SJCRH30 (cell line): Measurements from ENCODE around the gene ACLY. TPM values are rescaled to one million over a fixed set of nuclear protein-coding genes. Genes with fewer than 3 reads are reported as not detected.

Experiments
- DNase-seq, 2 experiments: peaks; one replicate each; pipeline ENCODE4 v3.0.0-alpha.2; 2015 to 2020
- H3K27ac ChIP-seq: fragments of 250-450 bp; sonication (Bioruptor Pico); 2 replicates; pipeline ENCODE4 v1.5.1; 2020; ENCODE audit warnings: mild to moderate bottlenecking, moderate library complexity
- H3K27me3 ChIP-seq: fragments of 250-450 bp; sonication (Bioruptor Pico); 2 replicates; pipeline ENCODE4 v1.5.1; 2020; ENCODE audit warnings: mild to moderate bottlenecking, moderate library complexity
- H3K36me3 ChIP-seq: fragments of 250-450 bp; sonication (Bioruptor Pico); 2 replicates; pipeline ENCODE4 v1.5.1; 2020; ENCODE audit warnings: mild to moderate bottlenecking, moderate library complexity
- H3K4me1 ChIP-seq: fragments of 250-450 bp; sonication (Bioruptor Pico); 2 replicates; pipeline ENCODE4 v1.5.1; 2020; ENCODE audit warnings: mild to moderate bottlenecking, moderate library complexity
- H3K4me3 ChIP-seq: fragments of 250-450 bp; sonication (Bioruptor Pico); 2 replicates; pipeline ENCODE4 v1.5.1; 2020; ENCODE audit warnings: mild to moderate bottlenecking, moderate library complexity
- H3K9me3 ChIP-seq: fragments of 250-450 bp; sonication (Bioruptor Pico); replicated peaks from 2 replicates; pipeline ENCODE4 v1.5.1; 2020; ENCODE audit warnings: mild to moderate bottlenecking, moderate library complexity
- total RNA-seq: library from RNA; depleted of rRNA; stranded (reverse); fragments of >200 nt; shearing (Covaris generic); gene quantifications from 2 replicates; pipeline ENCODE4 v1.2.3, GENCODE V29; 2014

Gene ACLY
- total RNA-seq, 1 experiment from 2014 or later, result 137 TPM

DNA sequence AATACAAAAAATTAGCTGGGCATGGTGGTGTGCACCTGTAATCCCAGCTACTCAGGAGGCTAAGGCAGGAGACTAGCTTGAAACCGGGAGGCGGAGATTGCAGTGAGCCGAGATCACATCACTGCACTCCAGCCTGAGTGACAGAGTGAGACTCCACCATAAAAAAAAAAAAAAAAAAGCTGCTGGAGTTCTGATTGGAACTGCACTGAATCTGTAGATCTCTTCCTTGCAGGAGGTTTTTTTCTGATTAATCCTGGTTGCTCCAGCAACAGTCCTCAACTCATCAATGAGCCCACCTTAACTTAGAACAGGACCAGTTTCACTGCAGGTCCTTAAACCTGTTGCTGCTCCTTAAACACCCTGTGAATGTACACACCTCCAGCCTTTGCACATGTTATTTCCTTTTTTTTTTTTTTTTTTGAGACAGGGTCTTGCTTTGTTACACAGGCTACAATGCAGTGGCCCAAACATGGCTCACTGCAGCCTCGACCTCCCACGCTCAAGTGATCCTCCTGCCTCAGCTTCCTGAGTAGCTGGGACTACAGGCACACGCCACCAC lies 10.0 kb upstream of the ACLY start:
- H3K4me1 ChIP-seq, result no peaks in the 10 kb centered on the region
- H3K27ac ChIP-seq, result no peak overlapping the region
- no peak overlapping the region for H3K4me3 ChIP-seq
- no peaks in the 10 kb centered on the region for H3K36me3 ChIP-seq
- no peaks in the 10 kb centered on the region for H3K27me3 ChIP-seq
- no peak for DNase-seq
- no peaks in the 10 kb centered on the region for H3K9me3 ChIP-seq

DNA sequence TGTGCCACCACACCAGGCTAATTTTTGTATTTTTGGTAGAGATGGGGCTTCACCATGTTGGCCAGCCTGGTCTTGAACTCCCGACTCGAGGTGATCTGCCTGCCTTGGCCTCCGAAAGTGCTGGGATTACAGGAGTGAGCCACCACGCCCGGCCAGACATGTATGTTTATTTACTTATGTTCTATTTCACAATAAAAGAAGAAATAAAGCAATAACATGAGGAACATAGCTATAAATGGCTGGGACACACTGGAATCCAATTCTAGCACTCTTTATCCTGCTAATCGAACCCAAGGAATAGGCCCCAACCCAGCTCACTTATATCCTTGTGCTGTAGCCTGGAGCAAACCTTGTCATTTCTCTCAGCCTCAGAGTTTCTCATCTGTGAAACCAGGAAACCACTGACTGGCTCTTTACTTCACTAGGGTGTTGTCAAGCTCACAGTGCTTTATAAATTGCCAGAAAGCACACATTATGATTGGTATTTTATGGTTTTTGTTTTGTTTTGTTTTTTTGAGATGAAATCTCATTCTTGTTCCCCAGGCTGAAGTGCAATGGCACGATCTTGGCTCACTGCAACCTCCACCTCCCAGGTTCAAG lies 7.3 kb upstream of the ACLY start:
- no peak overlapping the region for H3K27ac ChIP-seq
- H3K4me3 ChIP-seq, result no peak overlapping the region
- no peak for DNase-seq
- no peaks in the 10 kb centered on the region for H3K9me3 ChIP-seq
- H3K36me3 ChIP-seq, result no peaks in the 10 kb centered on the region
- no peaks in the 10 kb centered on the region for H3K27me3 ChIP-seq
- no peaks in the 10 kb centered on the region for H3K4me1 ChIP-seq

DNA sequence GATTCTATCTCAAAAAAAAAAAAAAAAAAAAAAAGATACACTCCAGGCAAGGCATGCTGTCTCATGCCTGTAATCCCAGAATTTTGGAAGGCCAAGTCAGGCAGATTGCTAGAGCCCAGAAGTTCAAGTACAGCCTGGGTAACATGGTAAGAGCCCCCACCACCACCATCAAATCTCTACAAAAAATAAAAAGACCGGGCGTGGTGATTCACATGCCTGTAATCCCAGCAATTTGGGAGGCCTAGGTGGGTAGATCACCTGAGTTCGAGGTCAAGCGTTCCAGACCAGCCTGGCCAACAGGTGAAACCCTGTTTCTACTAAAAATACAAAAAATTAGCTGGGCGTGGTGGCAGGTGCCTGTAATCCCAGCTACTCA lies 1.8 kb upstream of the ACLY start:
- no peak overlapping the region for H3K4me3 ChIP-seq
- no peak overlapping the region for H3K27ac ChIP-seq
- H3K27me3 ChIP-seq, result no peaks in the 10 kb centered on the region
- no peaks in the 10 kb centered on the region for H3K9me3 ChIP-seq
- DNase-seq, result no peak
- H3K4me1 ChIP-seq, result peaks cover 9% of the 10 kb centered on the region; the same call in 1 of the 2 replicates
- H3K36me3 ChIP-seq, result no peaks in the 10 kb centered on the region

DNA sequence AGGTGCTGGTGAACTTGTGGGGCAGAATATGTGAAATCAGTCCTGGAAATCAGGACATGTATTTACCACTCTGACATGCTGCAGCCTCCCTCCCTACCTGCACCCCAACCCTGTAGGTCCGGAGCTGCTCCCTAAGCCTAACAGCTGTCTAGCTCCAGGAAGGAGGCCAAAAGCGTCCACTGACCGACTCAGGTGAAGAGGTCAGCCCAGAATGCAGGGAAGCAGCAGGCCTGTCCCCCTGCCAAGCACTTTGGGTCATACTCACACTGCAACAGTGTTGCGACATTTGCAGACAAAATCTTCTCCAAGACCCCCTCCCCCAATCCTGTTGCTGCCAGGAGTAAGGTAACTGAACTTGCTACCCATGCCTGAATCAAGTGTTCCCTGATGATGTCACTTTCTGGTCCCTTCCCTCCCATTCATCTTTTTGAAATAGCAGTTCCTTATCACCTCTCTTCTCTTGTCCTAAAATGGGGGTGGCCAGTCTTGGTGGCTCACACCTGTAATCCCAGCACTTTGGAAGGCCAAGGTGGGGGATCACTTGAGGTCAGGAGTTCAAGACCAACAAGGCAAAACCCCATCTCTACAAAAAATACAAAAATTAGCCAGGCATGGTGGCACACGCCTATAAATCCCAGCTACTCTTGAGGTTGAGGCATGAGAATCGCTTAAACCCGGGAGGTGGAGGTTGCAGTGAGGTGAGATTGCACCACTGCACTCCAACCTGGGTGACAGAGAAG lies 1.3 kb upstream of the ACLY start:
- Histone ChIP-seq H3K27ac (no peak overlapping the region), H3K4me3 (peak overlapping the region; percentile 92), H3K4me1 (peaks cover 9% of the 10 kb centered on the region; the same call in 1 of the 2 replicates), H3K36me3 (no peaks in the 10 kb centered on the region), H3K27me3 (no peaks in the 10 kb centered on the region), H3K9me3 (no peaks in the 10 kb centered on the region)
- DNase-seq, result peak; percentile 17 to 38

DNA sequence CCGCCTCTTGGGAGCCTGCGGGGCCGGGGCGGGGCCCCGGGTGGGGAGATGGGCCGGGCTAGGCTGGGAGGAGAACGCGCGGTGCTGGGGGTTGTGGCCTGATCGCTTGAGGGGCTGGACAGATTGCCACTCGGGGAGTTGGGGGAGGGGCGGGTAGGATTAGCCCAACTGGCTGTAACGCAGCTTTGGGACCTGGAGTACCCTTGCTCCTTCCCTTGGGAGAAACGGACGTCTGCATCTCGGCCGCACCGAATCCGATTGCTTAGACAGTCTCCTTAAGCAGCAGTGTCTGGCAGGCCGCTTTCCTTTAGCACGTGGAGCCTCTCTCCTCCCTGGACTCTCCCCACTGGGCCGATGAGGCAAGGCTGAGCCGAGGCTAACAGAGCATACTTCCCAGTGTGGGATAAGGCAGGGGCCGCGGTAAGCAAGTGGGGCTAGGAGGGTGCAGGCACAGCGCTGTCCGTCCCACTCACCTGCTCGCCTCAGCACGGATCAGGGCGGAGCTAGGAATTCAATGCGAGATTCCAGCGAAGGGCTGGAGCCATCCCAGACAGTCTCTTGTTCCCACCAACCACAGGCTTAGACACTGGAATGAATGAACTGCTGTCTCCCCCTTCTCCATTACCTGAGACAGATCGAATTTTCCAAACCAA lies 540 bp upstream of the ACLY start:
- Histone ChIP-seq H3K27ac (peak overlapping the region; percentile 31), H3K9me3 (no peaks in the 10 kb centered on the region), H3K27me3 (no peaks in the 10 kb centered on the region), H3K4me1 (peaks cover 9% of the 10 kb centered on the region; the same call in 1 of the 2 replicates), H3K36me3 (no peaks in the 10 kb centered on the region), H3K4me3 (peak overlapping the region; percentile 92)
- no peak for DNase-seq

DNA sequence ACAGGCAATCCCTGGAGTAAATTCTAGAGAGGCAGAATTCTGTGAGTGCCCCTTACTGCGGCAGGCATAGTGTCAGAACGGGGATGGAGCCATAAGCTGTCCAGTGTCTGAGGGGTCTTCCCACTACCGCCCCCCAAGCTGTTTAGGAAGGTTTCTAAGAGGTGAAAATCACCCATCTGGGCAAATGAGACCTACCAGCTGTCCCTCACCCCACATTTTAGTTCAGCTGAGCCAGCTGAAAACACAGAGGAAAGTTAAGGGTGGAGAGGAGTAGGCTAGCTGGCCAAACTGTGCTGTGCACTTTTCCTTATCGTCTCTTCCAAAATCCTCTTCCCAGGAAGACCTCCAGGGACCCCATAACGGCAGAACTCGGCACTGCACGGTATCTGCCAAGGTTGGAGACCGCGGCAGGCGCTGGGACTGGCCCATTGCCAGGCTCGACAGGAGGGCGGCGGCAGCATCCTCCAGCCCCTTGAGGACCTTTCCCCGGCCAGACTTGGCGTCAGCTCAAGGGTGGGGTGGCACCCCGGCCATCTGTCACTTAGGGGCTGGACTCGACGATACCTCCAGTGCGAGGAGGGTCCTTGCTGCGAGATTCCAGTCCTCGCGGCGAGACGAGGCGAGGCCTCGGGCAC lies 955 bp downstream of the ACLY start:
- Histone ChIP-seq H3K4me1 (peaks cover 9% of the 10 kb centered on the region; the same call in 1 of the 2 replicates), H3K36me3 (peaks cover 10% of the 10 kb centered on the region), H3K9me3 (no peaks in the 10 kb centered on the region), H3K27me3 (no peaks in the 10 kb centered on the region), H3K4me3 (peak overlapping the region; percentile 92), H3K27ac (peak overlapping the region; percentile 69)
- DNase-seq, result peak; percentile 71

DNA sequence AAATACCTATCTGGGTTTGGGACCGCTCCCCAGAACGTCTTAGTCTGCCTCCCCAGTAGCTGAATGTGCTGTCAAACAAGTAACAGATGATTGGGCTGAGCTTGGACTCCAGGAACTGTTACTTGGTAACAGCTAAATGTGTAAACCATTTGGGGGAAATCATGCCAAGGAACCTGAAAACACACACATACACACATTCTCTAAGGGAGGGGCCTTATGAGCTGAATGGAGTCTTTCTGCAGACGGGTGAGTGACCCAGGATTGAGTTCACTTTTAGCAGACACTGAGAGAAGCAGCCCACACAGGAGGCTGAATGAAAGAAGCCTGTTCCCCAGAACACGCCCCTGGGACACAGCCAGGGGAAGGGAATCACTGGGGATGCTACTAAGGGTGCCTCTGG lies 1.6 kb downstream of the ACLY start:
- Histone ChIP-seq H3K36me3 (peaks cover 16% of the 10 kb centered on the region), H3K4me1 (peaks cover 9% of the 10 kb centered on the region; the same call in 1 of the 2 replicates), H3K27me3 (no peaks in the 10 kb centered on the region), H3K4me3 (peak overlapping the region; percentile 92), H3K27ac (no peak overlapping the region), H3K9me3 (no peaks in the 10 kb centered on the region)
- DNase-seq, result peak in 1 of 2 experiments; percentile 23

DNA sequence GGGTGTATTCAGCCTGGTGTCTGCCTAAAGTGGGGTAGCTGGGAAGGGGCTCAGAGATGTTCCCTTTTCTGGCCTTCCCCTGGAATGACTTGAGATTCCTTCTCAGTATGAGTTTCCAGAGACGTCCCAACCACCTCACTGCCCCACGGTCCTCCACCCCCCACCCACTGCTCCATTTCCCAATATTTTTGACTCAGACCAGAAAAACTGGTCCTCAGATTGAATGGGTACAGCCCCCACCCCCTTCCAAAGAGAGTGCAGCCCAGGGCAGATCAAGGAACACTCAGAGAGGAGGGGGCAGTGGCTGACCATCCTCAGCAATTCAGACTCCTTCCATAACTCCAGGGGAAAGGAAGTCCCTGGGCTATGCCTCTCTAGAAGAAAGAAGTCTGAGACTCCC lies 3.2 kb downstream of the ACLY start:
- no peaks in the 10 kb centered on the region for H3K9me3 ChIP-seq
- peaks cover 30% of the 10 kb centered on the region for H3K36me3 ChIP-seq
- no peak overlapping the region for H3K27ac ChIP-seq
- H3K4me1 ChIP-seq, result peaks cover 9% of the 10 kb centered on the region; the same call in 1 of the 2 replicates
- DNase-seq, result no peak
- H3K27me3 ChIP-seq, result no peaks in the 10 kb centered on the region
- no peak overlapping the region for H3K4me3 ChIP-seq

DNA sequence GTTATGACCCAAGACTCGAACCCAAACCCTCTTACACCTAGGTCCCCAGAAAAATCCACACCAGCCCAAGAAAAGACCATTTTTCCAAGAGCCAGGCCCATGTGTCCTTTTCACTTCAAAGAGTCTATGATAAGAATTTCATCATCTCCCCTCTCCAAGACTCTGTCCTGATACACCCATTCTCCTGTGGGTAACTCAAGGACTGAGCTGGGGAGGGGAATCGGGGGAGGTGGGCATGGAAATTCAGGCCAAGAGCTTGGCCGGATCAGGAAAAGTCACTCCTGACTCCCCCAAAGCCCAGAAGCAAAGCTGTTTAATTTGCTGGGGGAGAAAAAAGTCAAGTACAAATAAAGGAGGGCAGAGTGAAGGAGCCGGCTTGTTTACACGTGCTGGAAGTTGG lies 3.7 kb downstream of the ACLY start:
- H3K36me3 ChIP-seq, result peaks cover 34% of the 10 kb centered on the region
- DNase-seq, result no peak
- H3K27ac ChIP-seq, result no peak overlapping the region
- H3K4me1 ChIP-seq, result peaks cover 6% of the 10 kb centered on the region; the same call in 1 of the 2 replicates
- no peaks in the 10 kb centered on the region for H3K9me3 ChIP-seq
- H3K27me3 ChIP-seq, result no peaks in the 10 kb centered on the region
- no peak overlapping the region for H3K4me3 ChIP-seq

DNA sequence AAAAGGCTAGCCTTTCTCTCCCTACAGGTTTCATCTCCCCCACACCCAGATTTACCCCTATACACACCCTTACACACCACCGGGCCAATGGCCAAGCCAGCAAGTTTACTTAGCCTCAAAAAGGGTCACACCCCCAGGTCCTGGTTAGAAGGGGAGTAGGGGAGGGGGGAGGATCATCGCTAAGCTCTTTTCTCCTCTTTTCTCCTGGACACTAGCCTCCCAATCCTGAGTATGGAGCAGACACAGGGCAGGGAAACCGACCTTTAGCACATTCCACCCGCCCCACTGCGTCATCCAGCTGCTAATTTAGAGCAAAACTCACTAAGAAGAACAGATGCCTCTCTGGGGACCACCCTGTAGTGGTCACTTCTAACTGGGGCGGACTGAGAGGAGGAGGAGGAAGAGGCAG lies 4.4 kb downstream of the ACLY start:
- Histone ChIP-seq H3K4me3 (no peak overlapping the region), H3K27me3 (no peaks in the 10 kb centered on the region), H3K36me3 (peaks cover 41% of the 10 kb centered on the region), H3K4me1 (no peaks in the 10 kb centered on the region), H3K9me3 (no peaks in the 10 kb centered on the region), H3K27ac (no peak overlapping the region)
- no peak for DNase-seq

DNA sequence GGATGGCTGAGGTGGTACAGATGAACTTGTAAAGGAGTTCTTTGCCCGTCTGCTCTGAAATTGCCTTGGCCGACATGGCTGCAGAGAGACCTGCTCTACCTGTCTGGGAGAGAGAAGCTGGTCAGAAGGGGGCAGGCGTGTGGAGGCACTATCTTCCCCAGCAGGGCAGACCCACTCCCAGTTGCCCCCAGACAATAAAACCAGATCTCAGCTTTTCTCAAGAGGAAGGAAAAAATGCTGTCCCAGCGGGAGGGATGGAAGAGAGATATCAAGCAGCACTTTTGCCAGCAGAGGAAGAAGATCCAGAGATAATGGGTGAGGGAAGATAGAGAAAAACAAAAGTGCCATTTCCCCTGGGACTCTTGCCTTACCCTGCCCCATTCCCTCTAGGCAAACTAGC lies 5.0 kb downstream of the ACLY start:
- H3K27ac ChIP-seq, result no peak overlapping the region
- peaks cover 42% of the 10 kb centered on the region for H3K36me3 ChIP-seq
- no peak for DNase-seq
- no peaks in the 10 kb centered on the region for H3K9me3 ChIP-seq
- H3K4me3 ChIP-seq, result no peak overlapping the region
- no peaks in the 10 kb centered on the region for H3K27me3 ChIP-seq
- H3K4me1 ChIP-seq, result no peaks in the 10 kb centered on the region

DNA sequence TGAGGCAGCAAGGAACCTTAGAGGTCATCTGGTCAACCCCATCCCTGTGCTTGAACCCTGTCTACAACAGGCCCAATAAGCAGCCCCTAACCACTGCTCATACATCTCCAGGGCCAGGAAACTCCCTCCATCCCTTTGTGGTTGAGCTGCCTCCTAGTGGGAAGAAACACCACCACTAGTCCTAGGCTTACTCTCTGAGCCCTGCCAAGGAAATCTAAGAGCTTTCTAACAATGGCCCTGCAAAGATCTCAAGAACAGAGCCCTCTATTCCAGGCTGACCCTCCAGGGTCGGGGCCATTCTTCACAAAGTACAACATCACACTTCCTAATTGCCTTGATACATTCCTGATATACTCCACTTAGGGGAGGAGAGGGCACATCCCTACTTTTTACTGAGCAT lies 5.8 kb downstream of the ACLY start:
- Histone ChIP-seq H3K4me3 (no peak overlapping the region), H3K36me3 (peaks cover 51% of the 10 kb centered on the region), H3K4me1 (no peaks in the 10 kb centered on the region), H3K9me3 (no peaks in the 10 kb centered on the region), H3K27me3 (no peaks in the 10 kb centered on the region), H3K27ac (no peak overlapping the region)
- no peak for DNase-seq

DNA sequence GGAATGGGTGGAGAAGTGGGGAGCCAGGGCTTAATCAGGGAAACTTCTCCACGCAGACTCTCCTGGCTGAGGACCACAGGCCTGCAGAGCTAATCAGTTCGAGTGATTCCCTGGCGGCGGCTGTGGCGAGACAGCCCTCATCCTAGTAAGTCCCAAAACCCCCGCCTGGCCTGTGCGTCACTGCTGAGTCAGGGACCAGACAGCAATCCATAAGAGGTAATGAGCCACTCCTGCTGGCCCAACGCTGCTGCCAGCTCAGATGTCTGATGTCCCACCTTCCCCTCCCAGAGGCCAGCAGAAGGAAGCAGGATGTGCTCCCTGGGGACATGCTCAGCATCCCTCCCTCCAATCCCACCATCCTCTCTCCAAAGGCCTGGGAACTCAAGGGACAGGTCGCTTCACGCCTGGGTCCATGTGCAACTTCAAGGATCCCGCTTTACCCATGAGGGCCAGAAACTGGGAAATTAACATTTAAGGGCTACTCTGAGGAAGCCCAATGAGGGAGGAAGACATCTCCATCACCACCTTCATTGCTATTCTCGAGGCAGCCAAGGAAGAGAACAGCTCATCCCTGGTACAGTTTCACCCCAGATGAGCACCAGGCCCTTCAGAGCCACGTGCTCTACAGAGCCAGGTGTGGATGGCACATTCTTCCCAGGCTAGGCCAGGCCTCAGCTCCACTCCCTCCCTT lies 7.9 kb downstream of the ACLY start:
- Histone ChIP-seq H3K4me3 (no peak overlapping the region), H3K4me1 (no peaks in the 10 kb centered on the region), H3K36me3 (peaks cover 70% of the 10 kb centered on the region), H3K27me3 (no peaks in the 10 kb centered on the region), H3K9me3 (no peaks in the 10 kb centered on the region), H3K27ac (no peak overlapping the region)
- no peak for DNase-seq

DNA sequence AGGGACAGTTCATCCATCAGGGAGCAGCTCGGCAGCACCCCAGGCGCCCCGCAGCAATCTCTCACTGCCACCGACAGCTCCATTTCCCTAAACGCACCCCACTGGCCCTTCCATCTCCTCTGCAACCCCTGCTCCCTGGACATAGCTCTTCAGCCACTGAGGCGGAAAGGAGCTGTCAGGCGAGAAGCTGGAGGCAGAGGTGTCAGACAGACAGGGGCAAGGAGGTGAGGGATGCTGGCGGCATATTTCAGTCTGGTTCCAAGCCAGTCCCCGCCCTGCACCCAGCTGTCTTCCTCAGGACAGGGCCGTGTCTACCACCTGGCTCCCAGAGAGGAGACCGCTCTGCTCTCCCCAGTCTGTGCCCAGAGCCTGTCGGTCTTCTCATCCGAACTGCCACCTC lies 9.7 kb downstream of the ACLY start:
- no peaks in the 10 kb centered on the region for H3K27me3 ChIP-seq
- H3K36me3 ChIP-seq, result peaks cover 84% of the 10 kb centered on the region
- no peak overlapping the region for H3K27ac ChIP-seq
- H3K9me3 ChIP-seq, result no peaks in the 10 kb centered on the region
- no peaks in the 10 kb centered on the region for H3K4me1 ChIP-seq
- DNase-seq, result no peak
- H3K4me3 ChIP-seq, result no peak overlapping the region
